Mesenchymal stem cell (in vitro differentiated cells and primary cell): ENCODE data around the gene SKP2. TPM values are rescaled to one million over a fixed set of nuclear protein-coding genes. Genes with fewer than 3 reads are reported as not detected.

Experiments
- DNase-seq: peaks from one replicate; pipeline ENCODE4 v3.0.0-alpha.2; 2013
- H2AFZ ChIP-seq: one replicate; pipeline ENCODE4 v1.6.1; 2013; ENCODE audit warnings: low read depth, mild to moderate bottlenecking, control low read depth, inconsistent platforms, low read length, moderate library complexity
- H2AK5ac ChIP-seq: 2 replicates; pipeline ENCODE4 v1.6.1; 2013; ENCODE audit warnings: low read length, moderate library complexity, mild to moderate bottlenecking, inconsistent platforms; ENCODE audit not compliant: severe bottlenecking
- H2BK120ac ChIP-seq: one replicate; pipeline ENCODE4 v1.6.1; 2013; ENCODE audit warnings: low read depth, mild to moderate bottlenecking, inconsistent platforms, low read length, moderate library complexity
- H2BK12ac ChIP-seq, 2 experiments: one replicate each; pipeline ENCODE4 v1.6.1; 2013; ENCODE audit warnings: inconsistent platforms in 2 of 2, low read length in 2 of 2, mild to moderate bottlenecking in 2 of 2, moderate library complexity in 2 of 2, control low read depth in 1 of 2
- H2BK15ac ChIP-seq: one replicate; pipeline ENCODE4 v1.6.1; 2013; ENCODE audit warnings: mild to moderate bottlenecking, low read depth, inconsistent platforms; ENCODE audit not compliant: poor library complexity, severe bottlenecking
- H2BK5ac ChIP-seq: 2 replicates; pipeline ENCODE4 v1.6.1; 2013; ENCODE audit warnings: low read depth, mild to moderate bottlenecking, low read length, control low read depth, inconsistent platforms; ENCODE audit not compliant: poor library complexity, severe bottlenecking
- H3K14ac ChIP-seq, 2 experiments: one replicate each; pipeline ENCODE4 v1.6.1; 2013; ENCODE audit warnings: inconsistent platforms in 2 of 2, low read length in 2 of 2, control low read depth in 1 of 2, mild to moderate bottlenecking in 1 of 2, moderate library complexity in 1 of 2
- H3K18ac ChIP-seq, 2 experiments: one replicate each; pipeline ENCODE4 v1.6.1; 2013; ENCODE audit warnings: inconsistent platforms in 2 of 2, low read length in 2 of 2, control low read depth in 1 of 2, low read depth in 1 of 2, mild to moderate bottlenecking in 1 of 2
- H3K23ac ChIP-seq, 2 experiments: one replicate each; pipeline ENCODE4 v1.6.1; 2013; ENCODE audit warnings: inconsistent platforms in 2 of 2, low read length in 2 of 2, mild to moderate bottlenecking in 2 of 2, moderate library complexity in 2 of 2, control low read depth in 1 of 2
- H3K27ac ChIP-seq: 2 replicates; pipeline ENCODE4 v1.5.1; 2013; ENCODE audit warnings: mild to moderate bottlenecking, moderate library complexity, low read length, control low read depth, inconsistent platforms; ENCODE audit not compliant: poor library complexity, severe bottlenecking
- H3K27me3 ChIP-seq, 2 experiments: 2 replicates each; pipeline versions ENCODE4 v1.6.1 to v1.7.0; 2013; ENCODE audit warnings: low read length in 2 of 2, mild to moderate bottlenecking in 2 of 2, moderate library complexity in 2 of 2, control low read depth in 1 of 2, inconsistent platforms in 1 of 2; ENCODE audit not compliant: control insufficient read depth in 1 of 2, insufficient read depth in 1 of 2
- H3K36me3 ChIP-seq, 2 experiments: 2 replicates each; pipeline versions ENCODE4 v1.6.1 to v1.7.0; 2013; ENCODE audit warnings: low read length in 2 of 2, control low read depth in 1 of 2, inconsistent platforms in 1 of 2, low read depth in 1 of 2, mild to moderate bottlenecking in 1 of 2; ENCODE audit not compliant: insufficient read depth in 2 of 2, control insufficient read depth in 1 of 2
- H3K4ac ChIP-seq, 2 experiments: one replicate each; pipeline ENCODE4 v1.6.1; 2013; ENCODE audit warnings: inconsistent platforms in 2 of 2, low read length in 2 of 2, mild to moderate bottlenecking in 2 of 2, moderate library complexity in 2 of 2, control low read depth in 1 of 2, low read depth in 1 of 2
- H3K4me1 ChIP-seq: 2 replicates; pipeline ENCODE4 v1.6.1; 2013; ENCODE audit warnings: low read depth, low read length, control low read depth; ENCODE audit not compliant: control insufficient read depth, insufficient read depth
- H3K4me2 ChIP-seq: 2 replicates; pipeline ENCODE4 v1.6.1; 2013; ENCODE audit warnings: low read length, mild to moderate bottlenecking, inconsistent platforms; ENCODE audit not compliant: poor library complexity, severe bottlenecking
- H3K4me3 ChIP-seq, 2 experiments: 2 replicates each; pipeline versions ENCODE4 v1.5.1 to v1.7.0; 2013; ENCODE audit warnings: low read length in 2 of 2, mild to moderate bottlenecking in 2 of 2, control low read depth in 1 of 2, low read depth in 1 of 2; ENCODE audit not compliant: insufficient read depth in 1 of 2
- H3K79me1 ChIP-seq: replicated peaks from 2 replicates; pipeline ENCODE4 v1.6.1; 2013; ENCODE audit warnings: mild to moderate bottlenecking, control low read depth, low read length, inconsistent platforms; ENCODE audit not compliant: poor library complexity, severe bottlenecking
- H3K9ac ChIP-seq: 2 replicates; pipeline ENCODE4 v1.7.0; 2013; ENCODE audit warnings: mild to moderate bottlenecking, low read length, moderate library complexity
- H3K9me3 ChIP-seq: 2 replicates; pipeline ENCODE4 v1.7.0; 2013; ENCODE audit warnings: mild to moderate bottlenecking, low read length; ENCODE audit not compliant: control insufficient read depth
- H4K8ac ChIP-seq: one replicate; pipeline ENCODE4 v1.6.1; 2013; ENCODE audit warnings: inconsistent platforms, mild to moderate bottlenecking, low read length, moderate library complexity
- H4K91ac ChIP-seq: one replicate; pipeline ENCODE4 v1.6.1; 2013; ENCODE audit warnings: mild to moderate bottlenecking, low read length, inconsistent platforms
- WGBS: methylation state at CpG from one replicate; pipeline ENCODE4 v1.1.7; 2013; ENCODE audit warnings: mixed read lengths; 5-methylcytosine and 5-hydroxymethylcytosine counted together
- small RNA-seq: library from polyadenylated mRNA; stranded (forward); fragments of <200 nt; extraction: miRNeasy Mini kit (QIAGEN cat#:217004); gene quantifications from one replicate; pipeline ENCODE3, GENCODE V24; 2013; ENCODE audit warnings: low read depth

Gene SKP2

GRCh38 chr5:36230151-36230790 is 78.4 kb downstream of the SKP2 start:
- no peak overlapping the region for H3K4ac ChIP-seq
- no CpG with 5 or more reads among the region's 1 CpG for WGBS
- no peak overlapping the region for H3K4me2 ChIP-seq

DNA sequence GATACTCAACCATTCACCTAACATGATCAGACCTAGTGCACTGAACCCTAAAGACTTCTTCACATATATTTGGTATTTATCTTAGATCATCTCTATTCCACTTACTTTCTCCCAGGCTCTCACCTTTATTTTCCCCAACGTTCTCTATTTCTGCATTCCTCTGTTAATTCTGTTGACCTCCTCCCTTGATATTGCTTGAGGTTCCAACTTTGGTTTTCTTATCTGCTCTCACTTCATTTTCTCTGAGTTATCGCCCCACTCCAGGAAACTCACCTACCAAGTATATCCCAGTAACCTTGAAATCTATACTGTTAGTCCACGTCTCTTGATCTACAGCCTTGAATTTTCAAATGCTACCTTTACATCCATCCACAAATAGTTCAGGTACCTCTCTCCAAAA is 80.6 kb downstream of the SKP2 start:
- DNase-seq = no peak
- Histone ChIP-seq H4K91ac (no peak overlapping the region), H3K4me2 (no peak overlapping the region), H3K4me1 (no peaks in the 10 kb centered on the region), H3K18ac (no peak overlapping the region), H3K23ac (no peak overlapping the region), H3K27me3 (no peaks in the 10 kb centered on the region), H3K4ac (no peak overlapping the region), H2BK15ac (no peak overlapping the region), H2BK5ac (no peak overlapping the region), H3K9me3 (no peaks in the 10 kb centered on the region), H4K8ac (no peak overlapping the region), H3K79me1 (peaks cover 13% of the 10 kb centered on the region), H2AFZ (no peak overlapping the region), H3K4me3 (no peak overlapping the region), H3K14ac (no peak overlapping the region), H2BK120ac (no peak overlapping the region), H2BK12ac (no peak overlapping the region), H3K27ac (no peak overlapping the region), H2AK5ac (no peak overlapping the region), H3K9ac (no peak overlapping the region), H3K36me3 (no peaks in the 10 kb centered on the region)
- WGBS = 84% methylated on average over 3 of the region's 3 CpGs

More at GRCh38 chr5:36230151-36230790, 78.4 kb downstream of the SKP2 start:
- Histone ChIP-seq H3K36me3 (peaks cover 0 to 12% of the 10 kb centered on the region in 2 experiments), H3K79me1 (peaks cover 11% of the 10 kb centered on the region), H2BK15ac (no peak overlapping the region), H3K18ac (no peak overlapping the region), H2BK120ac (no peak overlapping the region), H3K9me3 (no peaks in the 10 kb centered on the region), H4K91ac (no peak overlapping the region), H3K27me3 (no peaks in the 10 kb centered on the region), H3K14ac (no peak overlapping the region), H2BK12ac (no peak overlapping the region), H2AK5ac (no peak overlapping the region), H3K27ac (no peak overlapping the region), H3K9ac (no peak overlapping the region), H2AFZ (no peak overlapping the region), H4K8ac (no peak overlapping the region), H3K4me1 (no peaks in the 10 kb centered on the region), H2BK5ac (no peak overlapping the region), H3K23ac (peak overlapping the region in 1 of 2 experiments; percentile 42), H3K4me3 (no peak overlapping the region)
- no peak for DNase-seq

Small RNA genes within 50 kb of the gene (small RNA-seq; reads per million reads assigned to genes)
- gene MIR580 (6.0 reads per million, percentile 63 among the genes with 10 or more reads in this experiment), gene RNU6-1305P (not detected)
